Body of pancreas (tissue), 4 donors: ENCODE data around the gene EIF5AL1.
"Not testable (repeated sequence)": the region's sequence is repeated elsewhere in the genome, so short reads cannot be mapped to it uniquely, and the experiment has no call there.

Source experiments
- CTCF ChIP-seq, 7 experiments: fragments of 450-650 bp in 4 of 7; fragments of 200-600 bp in 3 of 7; sonication (generic) in 3 of 7; IDR thresholded peaks; one replicate each; pipeline ENCODE4 v1.5.1; 2016 to 2019; ENCODE audit warnings: antibody characterized with exemption in 7 of 7
- POLR2A ChIP-seq, 3 donors: fragments of 450-650 bp; IDR thresholded peaks; one replicate each; pipeline ENCODE4 v1.6.1; 2016; ENCODE audit warnings: antibody characterized with exemption in 3 of 3, mild to moderate bottlenecking in 2 of 3

- TF ChIP-seq CTCF, POLR2A (IDR thresholded peaks at IDR 0.05): not testable (repeated sequence)
Observed at GRCh38 chr10:79525049-79525710, 12.8 kb downstream of the EIF5AL1 start.
